ENCODE results near the gene POLR1G.
A peak's percentile ranks its signal among the peaks of the same experiment; 100 is the strongest.
"Not testable (repeated sequence)": the region's sequence is repeated elsewhere in the genome, so short reads cannot be mapped to it uniquely, and the experiment has no call there.

Gene POLR1G

DNA sequence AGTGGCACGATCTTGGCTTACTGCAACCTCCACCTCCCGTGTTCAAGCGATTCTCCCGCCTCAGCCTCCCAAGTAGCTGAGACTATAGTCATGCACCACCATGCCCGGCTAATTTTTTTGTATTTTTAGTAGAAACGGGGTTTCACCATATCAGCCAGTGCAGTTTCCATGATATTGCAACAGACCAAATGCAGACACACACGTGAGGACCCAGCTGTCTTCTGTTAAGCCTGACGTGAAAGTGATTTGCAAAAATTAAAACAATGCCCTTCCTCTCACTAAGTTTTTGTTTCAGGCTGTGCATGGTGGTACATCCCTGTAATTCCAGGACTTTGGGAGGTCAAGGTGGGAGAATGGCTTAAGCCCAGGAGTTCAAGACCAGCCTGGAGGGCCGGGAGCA is 24.6 kb downstream of the POLR1G start:
- not testable (repeated sequence) for H3K79me2 ChIP-seq (ENCODE audit: insufficient read depth, low read length); H3K4me3 ChIP-seq (ENCODE audit: low read length, poor library complexity, severe bottlenecking); H2AFZ ChIP-seq (ENCODE audit: low read length); H3K27me3 ChIP-seq (ENCODE audit: insufficient read depth, low read length, poor library complexity, severe bottlenecking); H3K9me3 ChIP-seq (ENCODE audit: insufficient read depth, low read depth, low read length); H3K4me2 ChIP-seq (ENCODE audit: low read depth, low read length, poor library complexity, severe bottlenecking); H3K4me1 ChIP-seq (ENCODE audit: insufficient read depth, low read length, poor library complexity, severe bottlenecking); H4K20me1 ChIP-seq (ENCODE audit: insufficient read depth, low read length, poor library complexity, severe bottlenecking); H3K9me2 ChIP-seq (replicated peaks; ENCODE audit: low read depth, low read length); H3K36me3 ChIP-seq (ENCODE audit: insufficient read depth, low read length); H3F3A ChIP-seq (ENCODE audit: low read depth); H3K9ac ChIP-seq (ENCODE audit: low read depth, low read length, poor library complexity, severe bottlenecking)

DNA sequence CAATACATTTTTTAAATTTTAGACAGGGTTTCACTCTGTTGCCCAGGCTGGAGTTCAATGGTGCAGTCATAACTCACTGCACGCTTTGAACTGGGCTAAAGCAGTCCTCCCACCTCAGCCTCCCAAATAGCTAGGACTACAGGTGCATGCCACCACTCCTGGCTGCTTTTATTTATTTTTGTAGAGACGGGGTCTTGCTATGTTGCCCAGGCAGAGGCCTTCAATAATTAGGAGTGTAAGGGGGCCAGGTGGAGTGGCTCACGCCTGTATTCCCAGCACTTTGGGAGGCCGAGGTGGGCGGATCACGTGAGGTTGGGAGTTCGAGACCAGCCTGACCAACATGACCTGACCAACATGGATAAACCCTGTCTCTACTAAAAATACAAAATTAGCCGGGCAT is 26.1 kb downstream of the POLR1G start:
- not testable (repeated sequence) for H3F3A ChIP-seq (ENCODE audit: low read depth); H2AFZ ChIP-seq (ENCODE audit: low read length); H3K4me1 ChIP-seq (ENCODE audit: insufficient read depth, low read length, poor library complexity, severe bottlenecking)

DNA sequence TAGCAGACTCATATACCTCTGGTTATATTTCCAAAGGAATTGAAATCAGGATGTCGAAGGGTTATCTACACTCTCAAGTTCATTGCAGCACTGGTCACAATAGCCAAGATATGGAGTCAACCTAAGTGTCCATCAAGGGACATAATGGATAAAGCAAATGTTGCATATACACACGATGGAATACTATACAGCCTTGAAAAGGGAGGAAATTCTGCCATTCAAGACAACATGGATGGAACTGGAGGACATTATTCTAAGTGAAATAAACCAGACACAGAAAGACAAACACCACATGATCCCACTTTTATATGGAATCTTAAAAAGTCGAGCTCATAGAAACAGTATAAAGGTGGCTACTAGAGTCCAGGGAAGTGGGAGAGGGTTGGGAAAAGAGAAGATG is 30.9 kb downstream of the POLR1G start:
- Histone ChIP-seq H3K79me2 (ENCODE audit: insufficient read depth, low read length) (no peaks in the 10 kb centered on the region), H3K9ac (ENCODE audit: low read depth, low read length, poor library complexity, severe bottlenecking) (no peak overlapping the region), H3K36me3 (ENCODE audit: insufficient read depth, low read length) (no peaks in the 10 kb centered on the region), H4K20me1 (ENCODE audit: insufficient read depth, low read length, poor library complexity, severe bottlenecking) (no peaks in the 10 kb centered on the region), H3K4me3 (ENCODE audit: low read length, poor library complexity, severe bottlenecking) (no peak overlapping the region), H3K4me1 (ENCODE audit: insufficient read depth, low read length, poor library complexity, severe bottlenecking) (peaks cover 5% of the 10 kb centered on the region), H3K9me3 (ENCODE audit: insufficient read depth, low read depth, low read length) (no peaks in the 10 kb centered on the region), H3K27me3 (ENCODE audit: insufficient read depth, low read length, poor library complexity, severe bottlenecking) (no peaks in the 10 kb centered on the region), H3F3A (ENCODE audit: low read depth) (no peaks in the 10 kb centered on the region), H2AFZ (ENCODE audit: low read length) (no peak overlapping the region), H3K9me2 (replicated peaks; ENCODE audit: low read depth, low read length) (no peaks in the 10 kb centered on the region), H3K4me2 (ENCODE audit: low read depth, low read length, poor library complexity, severe bottlenecking) (no peak overlapping the region)
- TF ChIP-seq EZH2phosphoT487 (IDR thresholded peaks at IDR 0.05; ENCODE audit: borderline replicate concordance) = no peak
- TF ChIP-seq, protein P1, sequence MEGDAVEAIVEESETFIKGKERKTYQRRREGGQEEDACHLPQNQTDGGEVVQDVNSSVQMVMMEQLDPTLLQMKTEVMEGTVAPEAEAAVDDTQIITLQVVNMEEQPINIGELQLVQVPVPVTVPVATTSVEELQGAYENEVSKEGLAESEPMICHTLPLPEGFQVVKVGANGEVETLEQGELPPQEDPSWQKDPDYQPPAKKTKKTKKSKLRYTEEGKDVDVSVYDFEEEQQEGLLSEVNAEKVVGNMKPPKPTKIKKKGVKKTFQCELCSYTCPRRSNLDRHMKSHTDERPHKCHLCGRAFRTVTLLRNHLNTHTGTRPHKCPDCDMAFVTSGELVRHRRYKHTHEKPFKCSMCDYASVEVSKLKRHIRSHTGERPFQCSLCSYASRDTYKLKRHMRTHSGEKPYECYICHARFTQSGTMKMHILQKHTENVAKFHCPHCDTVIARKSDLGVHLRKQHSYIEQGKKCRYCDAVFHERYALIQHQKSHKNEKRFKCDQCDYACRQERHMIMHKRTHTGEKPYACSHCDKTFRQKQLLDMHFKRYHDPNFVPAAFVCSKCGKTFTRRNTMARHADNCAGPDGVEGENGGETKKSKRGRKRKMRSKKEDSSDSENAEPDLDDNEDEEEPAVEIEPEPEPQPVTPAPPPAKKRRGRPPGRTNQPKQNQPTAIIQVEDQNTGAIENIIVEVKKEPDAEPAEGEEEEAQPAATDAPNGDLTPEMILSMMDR (conservative IDR thresholded peaks at IDR 0.05; ENCODE audit: low read length) = no peak

More for the DNA sequence above, 26.1 kb downstream of the POLR1G start:
- H3K36me3 ChIP-seq (ENCODE audit: insufficient read depth, low read length); H3K9me2 ChIP-seq (replicated peaks; ENCODE audit: low read depth, low read length); H3K9me3 ChIP-seq (ENCODE audit: insufficient read depth, low read depth, low read length); H3K79me2 ChIP-seq (ENCODE audit: insufficient read depth, low read length); H3K27me3 ChIP-seq (ENCODE audit: insufficient read depth, low read length, poor library complexity, severe bottlenecking); H3K4me2 ChIP-seq (ENCODE audit: low read depth, low read length, poor library complexity, severe bottlenecking); H4K20me1 ChIP-seq (ENCODE audit: insufficient read depth, low read length, poor library complexity, severe bottlenecking); H3K9ac ChIP-seq (ENCODE audit: low read depth, low read length, poor library complexity, severe bottlenecking); H3K4me3 ChIP-seq (ENCODE audit: low read length, poor library complexity, severe bottlenecking): not testable (repeated sequence)

DNA sequence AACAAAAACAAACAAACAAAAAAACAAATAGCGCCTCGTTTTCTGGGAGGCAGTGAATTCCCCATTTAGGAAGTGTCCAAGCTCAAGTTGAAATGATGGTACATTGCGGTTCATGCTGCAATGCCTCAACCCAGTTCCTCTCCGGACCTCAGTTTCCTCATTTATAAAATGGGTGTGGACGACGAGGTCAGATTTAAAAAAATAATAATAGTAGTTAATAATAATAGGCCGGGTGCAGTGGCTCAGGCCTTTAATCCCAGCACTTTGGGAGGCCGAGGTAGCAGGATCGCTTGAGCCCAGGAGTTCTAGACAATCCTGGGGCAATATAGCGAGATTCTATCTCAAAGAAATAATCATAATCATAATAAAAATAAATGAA is 32.7 kb downstream of the POLR1G start:
- Histone ChIP-seq H3K9me3 (ENCODE audit: insufficient read depth, low read depth, low read length) (no peaks in the 10 kb centered on the region), H3K4me3 (ENCODE audit: low read length, poor library complexity, severe bottlenecking) (peak overlapping the region; percentile 79), H3K9ac (ENCODE audit: low read depth, low read length, poor library complexity, severe bottlenecking) (no peak overlapping the region), H4K20me1 (ENCODE audit: insufficient read depth, low read length, poor library complexity, severe bottlenecking) (no peaks in the 10 kb centered on the region), H3K4me1 (ENCODE audit: insufficient read depth, low read length, poor library complexity, severe bottlenecking) (peaks cover 15% of the 10 kb centered on the region), H2AFZ (ENCODE audit: low read length) (peak overlapping the region; percentile 83; the same call in 1 of the 2 replicates), H3K4me2 (ENCODE audit: low read depth, low read length, poor library complexity, severe bottlenecking) (peak overlapping the region; percentile 64), H3K79me2 (ENCODE audit: insufficient read depth, low read length) (no peaks in the 10 kb centered on the region), H3K36me3 (ENCODE audit: insufficient read depth, low read length) (no peaks in the 10 kb centered on the region), H3K9me2 (replicated peaks; ENCODE audit: low read depth, low read length) (no peaks in the 10 kb centered on the region), H3K27me3 (ENCODE audit: insufficient read depth, low read length, poor library complexity, severe bottlenecking) (no peaks in the 10 kb centered on the region), H3F3A (ENCODE audit: low read depth) (no peaks in the 10 kb centered on the region)
- TF ChIP-seq EZH2phosphoT487 (IDR thresholded peaks at IDR 0.05; ENCODE audit: borderline replicate concordance) = no peak
- TF ChIP-seq, protein P1 (conservative IDR thresholded peaks at IDR 0.05; ENCODE audit: low read length) = no peak

Measured in Loucy (cell line).